NCI-H1694 (cell line): ENCODE measurements around the gene SH3D19.
"Not testable (repeated sequence)": the region's sequence is repeated elsewhere in the genome, so short reads cannot be mapped to it uniquely, and the experiment has no call there.

ENCODE experiments used
- DNase-seq: peaks from one replicate; lab custom pipeline; 2025; lab: John Stamatoyannopoulos, UW

SH3D19 gene

DNA sequence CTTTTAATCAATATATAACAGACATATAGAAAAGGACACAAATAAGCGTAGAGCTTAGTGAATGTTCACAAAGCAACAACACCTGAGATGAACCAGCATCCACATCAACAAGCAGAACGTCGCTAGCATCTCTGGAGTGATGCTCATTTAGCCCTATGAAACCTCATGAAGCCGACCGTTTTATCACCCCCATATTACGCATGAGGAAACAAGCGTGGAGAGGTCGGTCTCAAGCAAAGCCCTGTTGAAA is 226.5 kb downstream of the SH3D19 start:
- no peak for DNase-seq

DNA sequence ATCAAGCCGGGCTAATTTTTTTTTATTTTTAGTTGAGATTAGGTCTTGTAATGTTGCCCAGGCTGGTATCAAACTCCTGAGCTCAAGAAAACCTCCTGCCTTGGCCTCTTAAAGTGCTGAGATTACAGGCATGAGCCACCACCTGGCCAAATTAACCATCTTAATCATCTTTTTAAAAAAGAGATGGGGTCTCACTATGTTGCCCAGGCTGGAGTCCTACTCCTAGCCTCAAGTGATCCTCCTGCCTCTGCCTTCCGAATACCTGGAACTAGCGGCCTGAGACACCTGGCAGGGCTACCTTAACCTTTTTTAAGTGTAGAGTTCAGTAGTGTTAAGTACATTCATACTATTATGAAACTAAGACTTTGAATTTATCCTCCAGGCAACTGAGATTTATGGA is 227.6 kb downstream of the SH3D19 start:
- DNase-seq: no peak

DNA sequence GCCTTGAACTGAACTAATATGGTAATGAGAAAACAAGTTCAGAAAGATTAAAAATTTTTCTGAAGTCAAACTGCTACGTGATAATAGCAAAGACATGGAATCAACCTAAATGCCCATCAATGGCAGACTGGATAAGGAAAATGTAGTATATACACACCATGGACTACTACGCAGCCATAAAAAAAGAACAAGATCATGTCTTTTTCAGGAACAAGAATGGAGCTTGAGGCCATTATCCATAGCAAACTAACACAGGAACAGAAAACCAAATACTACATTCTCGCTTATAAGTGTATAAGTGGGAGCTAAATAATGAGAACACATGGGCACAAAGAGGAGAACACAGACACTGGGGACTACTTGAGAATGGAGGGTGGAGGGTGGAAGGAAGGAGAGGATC is 230.3 kb downstream of the SH3D19 start:
- no peak for DNase-seq

DNA sequence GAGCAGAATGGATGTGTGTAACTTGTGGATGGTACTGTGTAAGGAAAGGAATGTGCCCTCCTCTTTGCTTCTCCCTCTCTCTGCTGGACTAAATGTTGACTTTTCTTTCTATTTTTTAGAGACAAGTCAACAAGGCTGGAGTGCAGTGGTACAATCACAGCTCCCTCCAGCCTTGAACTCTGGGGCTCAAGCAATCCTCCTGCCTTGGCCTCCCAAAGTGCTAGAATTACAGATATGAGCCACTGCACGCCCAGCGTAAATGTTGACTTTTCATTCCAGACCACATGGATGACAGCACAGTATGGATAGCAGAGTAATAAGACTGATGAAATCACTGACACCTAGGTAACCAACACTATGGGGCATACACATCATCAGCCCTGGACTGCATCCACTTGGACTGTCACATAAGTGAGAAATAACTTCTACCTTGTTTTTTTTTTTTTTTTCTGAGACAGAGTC is 231.1 kb downstream of the SH3D19 start:
- no peak for DNase-seq

DNA sequence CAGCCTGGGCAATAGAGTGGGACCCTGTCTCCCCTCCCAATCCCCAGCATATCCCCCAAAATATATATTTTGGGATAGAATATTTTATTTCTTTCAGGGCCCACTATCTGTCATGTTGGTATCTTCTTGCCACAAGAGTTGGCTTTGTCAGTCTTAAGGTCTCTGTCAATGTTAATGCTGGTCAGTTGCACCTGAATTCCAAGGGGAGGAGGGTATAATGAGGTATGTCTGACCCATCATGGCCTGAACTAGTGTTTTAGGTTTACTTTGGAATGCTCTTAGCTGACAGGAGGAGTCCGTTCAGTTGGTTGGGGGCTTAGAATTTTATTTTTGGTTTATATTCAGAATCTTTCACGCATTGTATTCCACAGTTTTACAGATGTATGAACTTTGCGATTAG is 232.2 kb downstream of the SH3D19 start:
- DNase-seq: no peak

DNA sequence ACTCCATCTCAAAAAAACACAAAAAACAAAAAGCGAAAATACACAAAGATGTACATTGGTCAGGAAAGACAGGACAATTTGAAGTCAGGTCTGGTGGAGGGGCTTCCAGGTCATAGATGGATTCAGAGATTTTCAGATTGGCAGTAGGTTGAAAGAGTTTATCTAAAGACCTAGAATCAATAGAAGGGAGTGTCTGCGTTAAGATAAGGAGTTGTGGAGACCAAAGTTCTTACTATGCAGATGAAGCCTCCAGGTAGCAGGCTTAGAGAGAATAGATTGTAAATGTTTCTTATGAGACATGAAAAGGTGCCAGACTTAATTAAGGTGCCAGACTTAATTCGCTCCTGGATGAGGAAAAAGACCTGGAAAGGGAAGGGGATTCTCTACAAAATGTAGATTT is 232.9 kb downstream of the SH3D19 start:
- no peak for DNase-seq

DNA sequence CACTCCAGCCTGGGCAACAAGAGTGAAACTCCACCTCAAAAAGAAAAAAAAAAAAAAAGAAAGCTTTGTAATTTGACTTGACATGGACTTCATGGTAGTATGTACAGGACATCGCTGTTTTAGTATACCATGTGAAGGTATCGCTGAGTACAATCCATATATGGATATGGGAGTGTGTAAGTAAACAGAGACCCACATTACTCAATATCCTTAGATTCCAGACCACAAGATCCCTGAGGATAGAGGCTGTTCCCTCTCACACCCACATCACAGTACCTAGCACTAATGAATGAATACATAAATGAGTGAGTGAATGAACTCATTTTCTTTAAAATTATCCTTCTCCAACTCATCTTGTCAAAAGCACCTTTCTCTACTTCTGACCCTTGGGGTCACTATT is 234.4 kb downstream of the SH3D19 start:
- DNase-seq: no peak

DNA sequence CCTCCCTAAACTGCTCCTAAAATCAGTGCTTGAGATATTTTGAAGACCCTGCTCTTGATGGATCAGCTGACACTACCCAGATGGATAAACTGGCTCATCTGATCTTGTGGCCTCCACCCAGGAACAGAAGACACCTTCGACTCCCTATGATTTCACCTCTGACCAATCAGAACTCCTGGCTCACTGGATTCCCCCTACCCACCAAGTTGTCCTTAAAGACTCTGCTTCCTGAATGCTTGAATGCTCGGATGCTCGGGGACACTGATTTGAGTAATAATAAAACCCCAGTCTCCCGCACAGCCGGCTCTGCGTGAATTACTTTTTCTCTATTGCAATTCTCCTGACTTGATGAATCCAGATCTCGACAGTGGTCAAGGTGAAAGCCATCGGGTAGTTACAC is 237.9 kb downstream of the SH3D19 start:
- DNase-seq: no peak

DNA sequence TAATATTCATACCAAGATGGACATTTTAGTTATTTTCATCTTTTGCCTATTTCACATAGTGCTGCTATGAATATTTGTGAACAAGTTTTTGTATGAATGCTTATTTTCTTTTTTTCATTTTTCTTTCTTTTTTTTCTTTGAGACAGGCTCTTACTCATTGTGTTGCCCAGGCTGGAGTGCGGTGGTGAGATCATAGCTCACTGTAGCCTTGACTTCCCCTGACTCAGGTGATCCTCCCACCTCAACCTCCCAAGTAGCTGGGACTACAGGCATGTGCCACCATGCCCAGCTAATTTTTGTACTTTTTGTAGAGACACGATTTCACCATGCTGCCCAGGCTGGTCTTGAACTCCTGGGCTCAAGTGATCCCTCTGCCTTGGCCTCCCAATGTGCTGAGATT is 247.4 kb downstream of the SH3D19 start:
- DNase-seq: not testable (repeated sequence)

DNA sequence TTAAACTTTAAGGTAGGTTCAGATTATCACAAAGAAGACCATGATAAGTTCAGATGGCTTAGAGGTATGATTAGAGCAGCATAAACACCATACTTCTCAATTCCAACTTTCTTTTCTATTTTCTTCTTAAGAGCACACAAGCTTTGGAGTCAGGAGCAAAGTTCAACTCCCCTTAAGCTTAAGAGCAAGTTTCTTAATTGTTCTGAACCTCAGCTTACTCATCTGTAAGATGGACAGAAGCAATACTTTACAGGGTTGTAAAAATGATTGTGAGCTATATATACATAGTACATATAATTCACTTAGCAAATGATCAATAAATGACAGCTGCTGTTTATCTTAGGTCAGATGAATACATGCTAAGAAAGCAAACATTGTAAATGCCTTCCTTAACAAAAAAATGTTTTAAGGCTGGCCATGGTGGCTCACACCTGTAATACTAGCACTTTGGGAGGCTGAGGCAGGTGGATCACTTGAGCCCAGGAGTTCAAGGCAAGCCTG is 250.9 kb downstream of the SH3D19 start:
- DNase-seq: no peak
